GM21390 (cell line): ENCODE measurements around the gene TMEM35B.
"Not testable (repeated sequence)": the region's sequence is repeated elsewhere in the genome, so short reads cannot be mapped to it uniquely, and the experiment has no call there.

Experiments used
- ATAC-seq: cut with Tn5 transposase; IDR thresholded peaks from one replicate; pipeline ENCODE4 v1.9.1; 2021; ENCODE audit not compliant: unreplicated experiment

Gene TMEM35B

GRCh38 chr1:34984793-34985608, at the start of gene TMEM35B:
TMEM35B (minus strand) TSS chr1:34985347; CDS start chr1:34985305, 42 bp downstream.
- peak; percentile 73 for ATAC-seq

GRCh38 chr1:35033346-35033745, 48.2 kb upstream of the TMEM35B start:
- no peak for ATAC-seq

- ATAC-seq: no peak
These were observed 47.2 kb upstream of the TMEM35B start for GRCh38 chr1:35032384-35032739.

- ATAC-seq: no peak
These were observed 45.8 kb upstream of the TMEM35B start for GRCh38 chr1:35030756-35031446.

- no peak for ATAC-seq
These were observed 45.2 kb upstream of the TMEM35B start for GRCh38 chr1:35030338-35030737.

- ATAC-seq: no peak
These were observed 44.6 kb upstream of the TMEM35B start for GRCh38 chr1:35029761-35030160.

- ATAC-seq: no peak
These were observed 31.3 kb upstream of the TMEM35B start for GRCh38 chr1:35016406-35016805.

- no peak for ATAC-seq
These were observed 29.3 kb upstream of the TMEM35B start for GRCh38 chr1:35014486-35014885.

GRCh38 chr1:35005711-35006110, 20.6 kb upstream of the TMEM35B start:
- ATAC-seq: no peak

- ATAC-seq: no peak
These were observed 16.6 kb upstream of the TMEM35B start for GRCh38 chr1:35001743-35002142.

GRCh38 chr1:34994878-34995277, 9.7 kb upstream of the TMEM35B start:
- no peak for ATAC-seq

- no peak for ATAC-seq
These were observed 3.4 kb upstream of the TMEM35B start for GRCh38 chr1:34988581-34988980.

GRCh38 chr1:34988147-34988546, 3.0 kb upstream of the TMEM35B start:
- no peak for ATAC-seq

GRCh38 chr1:34987018-34987417, 1.9 kb upstream of the TMEM35B start:
- ATAC-seq: no peak

GRCh38 chr1:34985609-34985904, 410 bp upstream of the TMEM35B start:
- not testable (repeated sequence) for ATAC-seq

GRCh38 chr1:34984435-34984792, 733 bp downstream of the TMEM35B start:
- no peak for ATAC-seq

GRCh38 chr1:34983700-34984355, 1.3 kb downstream of the TMEM35B start:
- ATAC-seq: no peak

GRCh38 chr1:34982820-34983376, 2.2 kb downstream of the TMEM35B start:
- no peak for ATAC-seq

GRCh38 chr1:34980715-34981114, 4.4 kb downstream of the TMEM35B start:
- ATAC-seq: no peak

- no peak for ATAC-seq
These were observed 6.2 kb downstream of the TMEM35B start for GRCh38 chr1:34978921-34979320.

GRCh38 chr1:34977858-34978257, 7.3 kb downstream of the TMEM35B start:
- ATAC-seq: no peak

- no peak for ATAC-seq
These were observed 8.0 kb downstream of the TMEM35B start for GRCh38 chr1:34977210-34977471.
